PC-3 (cell line): ENCODE results near the gene SAFB2.

Source experiments
- CTCF ChIP-seq: fragments of 300-600 bp; sonication (generic); conservative IDR thresholded peaks from 2 replicates; pipeline ENCODE4 v1.5.1; 2017; ENCODE audit warnings: antibody characterized with exemption, low read depth, mild to moderate bottlenecking, low read length
- EZH2 ChIP-seq: fragments of 300-600 bp; sonication (generic); IDR thresholded peaks from one replicate; pipeline ENCODE4 v1.6.1; 2017; ENCODE audit warnings: antibody characterized with exemption, mild to moderate bottlenecking, low read length; ENCODE audit not compliant: unreplicated experiment

DNA sequence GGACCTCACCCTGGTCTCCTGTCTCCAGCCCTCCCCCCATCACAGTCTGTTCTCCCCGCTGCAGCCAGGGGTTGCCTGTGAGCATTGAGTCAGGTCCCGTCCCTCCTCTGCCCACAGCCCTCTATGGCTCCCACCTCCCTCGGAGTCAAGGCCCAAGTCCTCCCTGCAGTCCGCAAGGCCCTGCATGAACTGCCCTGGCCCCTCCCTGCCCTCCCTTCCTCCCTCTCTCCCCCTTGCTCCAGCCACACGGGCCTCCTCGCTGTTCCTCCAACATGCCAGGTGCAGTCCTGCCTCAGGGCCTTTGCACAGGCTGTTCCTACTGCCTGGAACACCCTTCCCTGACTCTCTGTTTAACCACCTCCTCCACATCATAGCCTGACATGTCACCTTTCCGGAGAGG is 57.6 kb downstream of the SAFB2 start:
- TF ChIP-seq CTCF, result no peak
- no peak for TF ChIP-seq EZH2
